Keratinocyte (primary cell): ENCODE measurements around the gene FUT4. TPM values are rescaled to one million over a fixed set of nuclear protein-coding genes. Genes with fewer than 3 reads are reported as not detected.

Source experiments
- DNase-seq: peaks from one replicate; pipeline ENCODE4 v3.0.0-alpha.2; 2011; ENCODE audit warnings: low read depth, missing footprints, low spot score
- FAIRE-seq: peaks from 2 replicates; lab custom pipeline; 2011; peaks lifted over from hg19 to GRCh38; lab: Jason Lieb, UNC
- H2AFZ ChIP-seq: 2 replicates; pipeline ENCODE4 v1.6.0; 2012; ENCODE audit warnings: low read length, control low read depth, inconsistent platforms; ENCODE audit not compliant: control insufficient read depth
- H3K27ac ChIP-seq: 2 replicates; pipeline ENCODE4 v1.5.1; 2011; ENCODE audit warnings: low read length; ENCODE audit not compliant: control insufficient read depth, insufficient read depth
- H3K27me3 ChIP-seq: 3 replicates; pipeline ENCODE4 v1.6.0; 2011; ENCODE audit warnings: low read length; ENCODE audit not compliant: control insufficient read depth, insufficient read depth; ENCODE audit errors: extremely low read depth
- H3K36me3 ChIP-seq, 2 experiments: 2 replicates in 1 of 2; 3 replicates in 1 of 2; pipeline ENCODE4 v1.5.1; 2011; ENCODE audit warnings: low read length in 2 of 2, mild to moderate bottlenecking in 1 of 2; ENCODE audit not compliant: control insufficient read depth in 2 of 2, insufficient read depth in 2 of 2; ENCODE audit errors: extremely low read depth in 1 of 2
- H3K4me1 ChIP-seq: 3 replicates; pipeline ENCODE4 v1.5.1; 2011; ENCODE audit warnings: low read length; ENCODE audit not compliant: control insufficient read depth, insufficient read depth; ENCODE audit errors: extremely low read depth
- H3K4me2 ChIP-seq: 3 replicates; pipeline ENCODE4 v1.6.0; 2011; ENCODE audit warnings: low read depth, low read length; ENCODE audit not compliant: control insufficient read depth, insufficient read depth; ENCODE audit errors: extremely low read depth
- H3K4me3 ChIP-seq, 3 experiments: fragments of 200-600 bp in 1 of 3; sonication (generic) in 1 of 3; 2 replicates in 2 of 3; 3 replicates in 1 of 3; pipeline ENCODE4 v1.5.1; 2011 to 2016; ENCODE audit warnings: low read length in 3 of 3, mild to moderate bottlenecking in 3 of 3, control low read depth in 2 of 3, inconsistent platforms in 1 of 3, low read depth in 1 of 3, mixed read lengths in 1 of 3, mixed run types in 1 of 3, moderate library complexity in 1 of 3; ENCODE audit not compliant: control insufficient read depth in 2 of 3, insufficient read depth in 2 of 3; ENCODE audit errors: extremely low read depth in 1 of 3
- H3K79me2 ChIP-seq: 2 replicates; pipeline ENCODE4 v1.6.0; 2012; ENCODE audit warnings: low read length; ENCODE audit not compliant: control insufficient read depth, insufficient read depth
- H3K9ac ChIP-seq: 3 replicates; pipeline ENCODE4 v1.6.0; 2011; ENCODE audit warnings: low read length; ENCODE audit not compliant: control insufficient read depth, insufficient read depth; ENCODE audit errors: extremely low read depth
- H3K9me1 ChIP-seq: 3 replicates; pipeline ENCODE4 v1.6.0; 2011; ENCODE audit warnings: low read length; ENCODE audit not compliant: control insufficient read depth, insufficient read depth; ENCODE audit errors: extremely low read depth
- H3K9me3 ChIP-seq: 2 replicates; pipeline ENCODE4 v1.5.1; 2012; ENCODE audit warnings: low read depth, low read length; ENCODE audit not compliant: control insufficient read depth
- H4K20me1 ChIP-seq: 3 replicates; pipeline ENCODE4 v1.6.0; 2011; ENCODE audit warnings: low read length; ENCODE audit not compliant: control insufficient read depth, insufficient read depth; ENCODE audit errors: extremely low read depth
- EZH2 ChIP-seq: IDR thresholded peaks from one replicate; pipeline ENCODE4 v1.6.1; 2012; ENCODE audit warnings: inconsistent platforms, mild to moderate bottlenecking, low read length, moderate library complexity
- dilution Hi-C: fragments of 300-500 bp; cut with MboI; formaldehyde crosslinking; loops from one replicate; pipeline ENCODE4 v1.7.0; 2020; ENCODE audit warnings: low sequenced_read_pairs; ENCODE audit not compliant: extremely low pct_ligation_motif_present
- polyA plus RNA-seq, 5 experiments: library from polyadenylated mRNA; depleted of rRNA in 3 of 5; stranded (reverse) in 3 of 5; stranded (forward) in 1 of 5; unstranded in 1 of 5; fragments of >200 nt; gene quantifications; 1 replicate in 1 of 5; 2 replicates in 3 of 5; 3 replicates in 1 of 5; pipeline versions ENCODE4 v1.2.1 to v1.2.3, GENCODE V29; 2011 to 2012; ENCODE audit warnings: missing spikeins in 2 of 5, low read depth in 1 of 5, low replicate concordance in 1 of 5
- TF ChIP-seq, protein P1 (sequence below), 3 experiments: IDR thresholded peaks in 1 of 3; conservative IDR thresholded peaks in 1 of 3; optimal IDR thresholded peaks in 1 of 3; 2 replicates in 2 of 3; 3 replicates in 1 of 3; pipeline versions ENCODE3 to v1.5.1; 2011; ENCODE audit warnings: low read length in 3 of 3, mild to moderate bottlenecking in 3 of 3, moderate library complexity in 2 of 3, control low read depth in 1 of 3, inconsistent platforms in 1 of 3; ENCODE audit not compliant: insufficient read depth in 2 of 3; ENCODE audit errors: extremely low read depth in 1 of 3

Gene FUT4
- polyA plus RNA-seq, 1 donor (not counting 4 experiments of a cell fraction or from before 2014, with no cell fraction given), result 0.39 TPM

GRCh38 chr11:94539420-94539819 is 4.3 kb upstream of the FUT4 start:
- Histone ChIP-seq H3K9me1 (no peaks in the 10 kb centered on the region), H3K9me3 (no peaks in the 10 kb centered on the region), H2AFZ (no peak overlapping the region), H3K9ac (no peak overlapping the region), H3K4me1 (peaks cover 2% of the 10 kb centered on the region), H3K4me2 (no peak overlapping the region), H4K20me1 (no peaks in the 10 kb centered on the region), H3K36me3 (no peaks in the 10 kb centered on the region), H3K27me3 (peaks cover 4% of the 10 kb centered on the region), H3K4me3 (no peak overlapping the region), H3K27ac (no peak overlapping the region), H3K79me2 (no peaks in the 10 kb centered on the region)
- dilution Hi-C loops, result no loop called here
- TF ChIP-seq, protein P1, sequence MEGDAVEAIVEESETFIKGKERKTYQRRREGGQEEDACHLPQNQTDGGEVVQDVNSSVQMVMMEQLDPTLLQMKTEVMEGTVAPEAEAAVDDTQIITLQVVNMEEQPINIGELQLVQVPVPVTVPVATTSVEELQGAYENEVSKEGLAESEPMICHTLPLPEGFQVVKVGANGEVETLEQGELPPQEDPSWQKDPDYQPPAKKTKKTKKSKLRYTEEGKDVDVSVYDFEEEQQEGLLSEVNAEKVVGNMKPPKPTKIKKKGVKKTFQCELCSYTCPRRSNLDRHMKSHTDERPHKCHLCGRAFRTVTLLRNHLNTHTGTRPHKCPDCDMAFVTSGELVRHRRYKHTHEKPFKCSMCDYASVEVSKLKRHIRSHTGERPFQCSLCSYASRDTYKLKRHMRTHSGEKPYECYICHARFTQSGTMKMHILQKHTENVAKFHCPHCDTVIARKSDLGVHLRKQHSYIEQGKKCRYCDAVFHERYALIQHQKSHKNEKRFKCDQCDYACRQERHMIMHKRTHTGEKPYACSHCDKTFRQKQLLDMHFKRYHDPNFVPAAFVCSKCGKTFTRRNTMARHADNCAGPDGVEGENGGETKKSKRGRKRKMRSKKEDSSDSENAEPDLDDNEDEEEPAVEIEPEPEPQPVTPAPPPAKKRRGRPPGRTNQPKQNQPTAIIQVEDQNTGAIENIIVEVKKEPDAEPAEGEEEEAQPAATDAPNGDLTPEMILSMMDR (optimal IDR thresholded peaks at IDR 0.05 in 1 of 3, IDR thresholded peaks at IDR 0.05 in 1 of 3, conservative IDR thresholded peaks at IDR 0.05 in 1 of 3; ENCODE audit: extremely low read depth in 1 of 3, insufficient read depth in 2 of 3, low read length in 3 of 3), result peak in 1 of 3 experiments; percentile 7
- no peak for TF ChIP-seq EZH2
- FAIRE-seq (no peak), DNase-seq (no peak)

DNA sequence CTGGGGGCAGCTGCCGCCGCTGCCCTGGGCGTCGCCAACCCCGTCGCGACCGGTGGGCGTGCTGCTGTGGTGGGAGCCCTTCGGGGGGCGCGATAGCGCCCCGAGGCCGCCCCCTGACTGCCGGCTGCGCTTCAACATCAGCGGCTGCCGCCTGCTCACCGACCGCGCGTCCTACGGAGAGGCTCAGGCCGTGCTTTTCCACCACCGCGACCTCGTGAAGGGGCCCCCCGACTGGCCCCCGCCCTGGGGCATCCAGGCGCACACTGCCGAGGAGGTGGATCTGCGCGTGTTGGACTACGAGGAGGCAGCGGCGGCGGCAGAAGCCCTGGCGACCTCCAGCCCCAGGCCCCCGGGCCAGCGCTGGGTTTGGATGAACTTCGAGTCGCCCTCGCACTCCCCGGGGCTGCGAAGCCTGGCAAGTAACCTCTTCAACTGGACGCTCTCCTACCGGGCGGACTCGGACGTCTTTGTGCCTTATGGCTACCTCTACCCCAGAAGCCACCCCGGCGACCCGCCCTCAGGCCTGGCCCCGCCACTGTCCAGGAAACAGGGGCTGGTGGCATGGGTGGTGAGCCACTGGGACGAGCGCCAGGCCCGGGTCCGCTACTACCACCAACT is 1.0 kb downstream of the FUT4 start:
- H2AFZ ChIP-seq, result peak overlapping the region; percentile 52
- no peak overlapping the region for H3K27ac ChIP-seq
- peaks cover 2% of the 10 kb centered on the region for H3K9me1 ChIP-seq
- H3K27me3 ChIP-seq, result peaks cover 19% of the 10 kb centered on the region
- no peak for DNase-seq
- H3K4me1 ChIP-seq, result peaks cover 16% of the 10 kb centered on the region
- dilution Hi-C loops, result no loop called here
- no peaks in the 10 kb centered on the region for H3K36me3 ChIP-seq
- no peaks in the 10 kb centered on the region for H3K9me3 ChIP-seq
- no peaks in the 10 kb centered on the region for H4K20me1 ChIP-seq
- TF ChIP-seq, protein P1 (optimal IDR thresholded peaks at IDR 0.05 in 1 of 3, IDR thresholded peaks at IDR 0.05 in 1 of 3, conservative IDR thresholded peaks at IDR 0.05 in 1 of 3; ENCODE audit: extremely low read depth in 1 of 3, insufficient read depth in 2 of 3, low read length in 3 of 3), result no peak
- TF ChIP-seq EZH2, result no peak
- H3K79me2 ChIP-seq, result no peaks in the 10 kb centered on the region
- peak overlapping the region; percentile 76 for H3K4me2 ChIP-seq
- H3K9ac ChIP-seq, result peak overlapping the region; percentile 52
- FAIRE-seq, result no peak
- peak overlapping the region; percentile 29 to 41 (median 29) for H3K4me3 ChIP-seq
